ENCODE results near the gene CRYBG1.

Gene CRYBG1

DNA sequence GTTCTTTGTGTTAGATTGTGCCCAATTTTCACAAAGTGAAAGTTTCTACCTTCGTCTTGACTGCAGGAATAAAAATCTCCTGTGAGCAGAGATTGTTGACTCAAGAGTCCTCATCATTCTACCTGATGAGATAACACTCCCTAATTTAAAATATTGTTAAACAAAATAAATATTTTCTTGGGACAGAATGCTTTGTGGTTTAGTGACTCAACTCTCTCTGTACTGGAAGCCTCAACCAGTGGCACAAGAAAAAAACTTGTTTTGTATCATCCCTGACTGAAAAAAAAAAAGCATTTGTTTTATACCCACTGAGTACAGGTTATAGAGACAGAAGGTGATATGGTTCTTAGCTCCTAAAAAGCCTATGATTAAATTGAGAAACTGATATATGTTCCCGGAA lies 78.9 kb downstream of the CRYBG1 start:
- TF ChIP-seq, protein P1, sequence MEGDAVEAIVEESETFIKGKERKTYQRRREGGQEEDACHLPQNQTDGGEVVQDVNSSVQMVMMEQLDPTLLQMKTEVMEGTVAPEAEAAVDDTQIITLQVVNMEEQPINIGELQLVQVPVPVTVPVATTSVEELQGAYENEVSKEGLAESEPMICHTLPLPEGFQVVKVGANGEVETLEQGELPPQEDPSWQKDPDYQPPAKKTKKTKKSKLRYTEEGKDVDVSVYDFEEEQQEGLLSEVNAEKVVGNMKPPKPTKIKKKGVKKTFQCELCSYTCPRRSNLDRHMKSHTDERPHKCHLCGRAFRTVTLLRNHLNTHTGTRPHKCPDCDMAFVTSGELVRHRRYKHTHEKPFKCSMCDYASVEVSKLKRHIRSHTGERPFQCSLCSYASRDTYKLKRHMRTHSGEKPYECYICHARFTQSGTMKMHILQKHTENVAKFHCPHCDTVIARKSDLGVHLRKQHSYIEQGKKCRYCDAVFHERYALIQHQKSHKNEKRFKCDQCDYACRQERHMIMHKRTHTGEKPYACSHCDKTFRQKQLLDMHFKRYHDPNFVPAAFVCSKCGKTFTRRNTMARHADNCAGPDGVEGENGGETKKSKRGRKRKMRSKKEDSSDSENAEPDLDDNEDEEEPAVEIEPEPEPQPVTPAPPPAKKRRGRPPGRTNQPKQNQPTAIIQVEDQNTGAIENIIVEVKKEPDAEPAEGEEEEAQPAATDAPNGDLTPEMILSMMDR (IDR thresholded peaks at IDR 0.05; ENCODE audit: low read depth, low read length): no peak
- no peak overlapping the region for H3K4me3 ChIP-seq (ENCODE audit: low read depth, low read length)

DNA sequence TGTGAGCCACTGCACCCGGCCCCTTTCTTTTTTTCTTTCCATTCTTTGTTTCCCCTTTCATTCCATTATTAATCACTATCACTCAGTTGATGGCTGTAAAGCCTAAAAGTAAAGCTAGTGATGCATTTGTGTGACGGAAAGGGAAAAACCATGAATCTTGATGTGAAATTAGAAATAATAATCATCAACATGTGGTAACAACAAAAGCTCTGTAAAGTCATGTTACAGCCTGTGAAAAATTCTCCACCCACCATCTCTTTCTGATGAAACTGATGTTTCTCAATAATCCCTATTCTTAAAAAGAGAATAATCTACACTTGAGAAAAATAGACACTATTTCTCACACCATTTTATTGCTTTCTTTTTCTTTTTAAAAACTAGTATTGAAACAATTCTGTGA lies 80.0 kb downstream of the CRYBG1 start:
- TF ChIP-seq, protein P1 (IDR thresholded peaks at IDR 0.05; ENCODE audit: low read depth, low read length): no peak
- H3K4me3 ChIP-seq (ENCODE audit: low read depth, low read length): no peak overlapping the region

- no peak overlapping the region for H3K4me3 ChIP-seq (ENCODE audit: low read depth, low read length)
- TF ChIP-seq, protein P1 (IDR thresholded peaks at IDR 0.05; ENCODE audit: low read depth, low read length): no peak
Measured at GRCh38 chr6:106442395-106442794, 81.9 kb downstream of the CRYBG1 start.

DNA sequence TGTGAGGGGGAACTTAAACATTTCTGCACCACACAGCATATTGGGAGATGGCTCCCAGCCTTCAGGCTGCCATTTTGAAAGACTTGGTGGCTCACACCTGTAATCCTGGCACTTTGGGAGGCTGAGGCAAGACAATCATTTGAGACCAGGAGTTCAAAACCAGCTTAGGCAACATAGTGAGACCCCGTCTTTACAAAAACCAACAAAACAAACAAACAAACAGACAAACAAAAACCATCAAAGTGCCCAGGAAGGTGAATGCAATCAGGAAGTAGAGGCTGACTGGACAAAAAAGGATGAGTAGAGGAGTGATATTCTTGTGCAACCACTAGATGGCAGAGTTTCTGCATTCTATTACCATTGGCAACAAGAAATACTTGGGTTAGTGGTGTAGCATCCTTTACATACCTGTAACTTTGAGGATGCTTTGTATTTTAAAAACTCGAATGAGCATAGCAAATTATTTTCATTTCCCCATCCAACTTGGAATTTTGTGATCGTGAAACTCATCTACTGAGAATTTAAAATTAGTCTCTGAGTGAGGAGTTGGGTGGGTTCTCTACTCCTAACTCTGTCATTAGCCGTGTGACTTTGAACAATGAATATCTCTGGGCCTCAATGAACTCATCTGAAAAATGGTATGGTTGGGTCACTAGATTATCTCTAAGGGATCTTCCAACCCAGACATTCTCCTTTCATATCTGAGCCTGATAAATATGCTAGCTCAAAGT lies 84.4 kb downstream of the CRYBG1 start:
- no peak overlapping the region for H3K4me3 ChIP-seq (ENCODE audit: low read depth, low read length)
- TF ChIP-seq, protein P1 (IDR thresholded peaks at IDR 0.05; ENCODE audit: low read depth, low read length): peak; percentile 54; the same call in 1 of the 2 replicates

GRCh38 chr6:106445508-106445878 lies 85.0 kb downstream of the CRYBG1 start:
- TF ChIP-seq, protein P1 (IDR thresholded peaks at IDR 0.05; ENCODE audit: low read depth, low read length): no peak
- H3K4me3 ChIP-seq (ENCODE audit: low read depth, low read length): no peak overlapping the region

DNA sequence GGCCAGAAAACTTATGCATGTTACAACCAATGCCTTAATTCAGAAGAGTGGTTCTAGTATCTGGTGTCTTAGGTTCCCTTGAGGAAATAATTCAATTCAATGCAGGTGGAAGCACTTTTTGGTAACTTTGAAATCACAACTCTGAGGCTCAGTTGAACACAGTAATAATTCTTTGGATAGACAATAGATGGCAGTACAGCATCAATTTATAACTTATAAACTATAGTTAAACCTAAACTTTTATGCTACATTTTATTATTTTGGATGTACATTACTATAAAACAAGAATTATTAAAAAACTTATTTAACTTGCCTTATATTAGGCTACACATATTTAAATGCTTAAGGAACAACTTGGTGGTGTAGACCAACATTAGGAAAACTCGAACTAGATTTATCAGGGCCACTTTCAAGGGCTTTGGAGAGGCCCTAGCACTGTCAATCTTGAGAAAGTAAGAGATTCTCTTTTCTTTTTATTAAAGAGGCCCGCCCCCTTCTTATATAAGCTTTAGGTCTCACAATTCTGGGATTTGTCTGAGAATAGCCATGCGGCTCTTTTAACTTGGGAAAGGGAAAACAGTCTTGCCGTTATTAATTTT lies 85.9 kb downstream of the CRYBG1 start:
- no peak overlapping the region for H3K4me3 ChIP-seq (ENCODE audit: low read depth, low read length)
- TF ChIP-seq, protein P1 (IDR thresholded peaks at IDR 0.05; ENCODE audit: low read depth, low read length): no peak

- TF ChIP-seq, protein P1 (IDR thresholded peaks at IDR 0.05; ENCODE audit: low read depth, low read length): no peak
- H3K4me3 ChIP-seq (ENCODE audit: low read depth, low read length): no peak overlapping the region
Measured at GRCh38 chr6:106446983-106447382, 86.5 kb downstream of the CRYBG1 start.

Data from WI38 (cell line).